Hematopoietic multipotent progenitor cell treated with erythropoietin and hydrocortisone succinate and interleukin-3 and kit ligand, for 8 days (in vitro differentiated cells): Measurements from ENCODE around the gene DCTN3.
A peak's percentile ranks its signal among the peaks of the same experiment; 100 is the strongest.

ENCODE experiments used
- DNase-seq: peaks from one replicate; pipeline ENCODE4 v3.0.0-alpha.2; 2015

Gene DCTN3

DNA sequence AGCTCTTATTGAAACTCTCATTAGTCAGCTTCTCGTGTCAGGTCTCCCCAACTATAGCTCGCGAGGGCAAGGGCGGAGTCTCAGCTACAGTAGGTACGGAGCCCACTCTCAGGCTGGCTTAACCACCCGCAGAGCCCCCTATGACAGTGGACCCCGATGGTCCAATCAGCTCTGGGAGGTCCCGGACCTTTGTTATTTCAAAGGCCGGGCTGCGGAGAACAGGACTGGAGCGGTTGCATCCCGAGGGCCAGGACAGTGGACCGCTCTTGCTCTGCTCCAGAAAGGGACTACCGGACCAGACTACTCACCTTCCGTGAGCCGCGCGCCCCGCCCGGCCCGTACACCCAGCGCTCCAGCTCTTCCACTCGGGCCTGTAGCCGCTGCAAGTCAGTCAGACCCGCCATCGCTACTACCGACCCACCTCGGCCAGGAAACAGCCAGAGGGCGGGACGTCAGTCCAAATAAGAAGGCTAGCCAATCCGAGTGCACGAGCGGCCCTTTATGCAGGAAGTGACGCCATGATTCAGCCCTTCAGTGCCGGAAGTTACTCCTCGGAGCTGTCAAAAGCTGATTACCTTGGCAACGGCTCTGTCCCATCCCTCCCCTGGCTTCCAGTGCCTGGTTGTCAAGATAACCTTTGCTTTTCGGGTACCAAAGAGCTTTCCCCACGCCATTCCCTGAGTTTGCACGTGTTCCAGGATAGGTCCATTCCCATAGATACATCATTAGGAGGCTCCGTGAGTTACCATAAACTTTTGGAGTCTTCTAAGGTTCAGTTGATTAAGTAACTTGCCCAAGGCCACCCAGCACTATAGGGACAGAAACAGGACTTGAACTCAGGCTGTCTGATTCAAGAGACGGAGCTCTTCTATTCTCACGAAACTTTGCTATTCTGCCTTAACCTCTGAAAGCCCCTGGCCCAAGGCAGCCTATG is at the start of gene DCTN3:
Gene DCTN3, minus strand, starts transcription at position 435 of the 934 bp plus-strand sequence. Its CDS starts 31 bp downstream, at position 404.
- DNase-seq, result peak; percentile 97

- DNase-seq, result peak; percentile 93
Observed at GRCh38 chr9:34665381-34666250, 45.3 kb upstream of the DCTN3 start.

GRCh38 chr9:34665067-34665380 is 44.7 kb upstream of the DCTN3 start:
- DNase-seq, result no peak

DNA sequence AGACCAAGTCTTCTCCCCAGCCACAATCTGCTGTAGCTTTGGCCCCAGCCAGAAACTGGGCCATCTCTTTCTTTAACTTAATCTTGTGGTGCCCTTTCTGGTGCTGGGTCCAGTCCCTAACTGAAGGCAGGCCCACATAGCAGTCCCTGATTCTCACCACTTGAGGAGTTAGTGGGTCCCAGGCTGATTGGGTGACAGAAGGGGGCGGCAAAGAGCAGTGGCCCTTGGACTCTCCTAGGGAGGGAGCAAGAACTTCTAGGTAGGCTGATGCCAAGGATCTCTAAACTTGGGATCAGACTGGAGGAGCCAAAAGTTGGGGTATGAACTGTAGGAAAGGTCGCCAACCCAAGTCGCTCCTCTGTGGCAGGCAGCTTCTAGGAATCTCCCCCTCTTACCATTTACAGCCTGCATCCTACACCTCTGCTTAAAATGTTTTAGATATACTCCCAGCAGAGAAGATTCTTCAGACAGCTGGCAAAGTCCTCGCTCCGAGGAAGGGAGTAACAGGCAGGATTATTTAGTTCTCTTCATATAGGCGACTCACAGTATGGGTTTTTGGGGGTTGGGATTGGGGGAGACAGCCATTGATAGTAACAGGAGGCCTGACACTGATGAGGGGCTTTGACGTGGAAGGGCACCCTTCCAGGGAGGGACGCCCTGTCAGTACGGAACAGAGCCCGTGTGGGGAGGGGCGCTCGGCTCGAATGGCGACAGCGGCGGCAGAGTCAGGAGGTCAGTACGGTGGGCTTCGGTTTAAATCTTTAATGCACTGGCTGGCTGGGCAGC is 44.2 kb upstream of the DCTN3 start:
- peak; percentile 89 for DNase-seq

DNA sequence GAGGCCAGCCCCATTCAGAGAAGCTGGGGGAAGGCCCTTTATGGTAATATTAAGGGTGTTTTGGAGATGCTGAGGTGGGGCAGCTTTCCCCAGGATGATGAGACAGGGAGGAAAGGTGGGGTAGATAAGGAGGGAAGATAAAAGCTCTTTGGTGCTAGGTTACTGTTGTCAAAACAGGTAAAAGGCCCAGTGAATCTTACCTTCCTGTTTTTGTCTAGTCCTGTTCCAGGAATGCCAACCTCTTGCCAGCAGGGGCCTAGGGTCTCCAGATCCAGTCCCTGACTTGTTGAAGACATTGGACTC is 43.0 kb upstream of the DCTN3 start:
- DNase-seq, result no peak

DNA sequence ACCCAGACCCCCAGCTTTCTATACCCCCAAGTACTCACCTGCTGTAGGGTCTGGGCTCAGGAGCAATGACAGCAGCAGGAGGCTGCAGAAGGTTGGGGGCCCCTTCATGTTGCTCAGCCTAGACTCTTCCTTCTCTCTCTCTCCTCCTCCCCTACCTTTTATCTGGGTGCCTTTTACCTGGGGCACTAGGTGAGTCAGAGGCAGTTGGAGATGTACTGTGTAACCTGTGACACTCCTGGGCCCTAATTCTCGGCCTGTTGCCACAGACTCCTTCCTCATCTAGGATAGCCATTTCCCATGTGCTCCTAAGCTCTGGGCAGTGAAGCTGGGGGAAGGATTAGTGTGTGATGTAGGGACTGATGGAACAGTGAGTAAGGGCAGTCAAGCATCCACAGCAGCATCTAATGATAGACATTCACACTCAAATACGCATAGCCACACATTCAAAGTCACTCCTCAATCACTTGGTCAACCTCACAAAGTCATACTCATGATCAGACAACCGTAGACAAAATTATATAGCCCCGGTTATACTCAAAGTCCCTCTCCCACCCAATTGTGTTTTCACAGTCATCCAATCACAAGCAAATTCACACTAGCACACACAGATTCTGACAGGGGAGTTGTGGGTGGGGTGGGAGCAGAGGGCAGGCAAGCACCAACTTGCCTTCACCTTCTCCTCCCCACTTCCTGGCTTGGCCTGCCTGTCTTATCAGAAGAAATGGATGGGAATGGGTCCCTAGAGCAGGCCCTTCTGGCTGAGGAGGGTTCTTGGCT is 42.4 kb upstream of the DCTN3 start, which contains the start of gene CCL27:
Gene CCL27, minus strand, starts transcription at position 132 of the 777 bp plus-strand sequence. Its CDS starts 24 bp downstream, at position 108.
- no peak for DNase-seq

DNA sequence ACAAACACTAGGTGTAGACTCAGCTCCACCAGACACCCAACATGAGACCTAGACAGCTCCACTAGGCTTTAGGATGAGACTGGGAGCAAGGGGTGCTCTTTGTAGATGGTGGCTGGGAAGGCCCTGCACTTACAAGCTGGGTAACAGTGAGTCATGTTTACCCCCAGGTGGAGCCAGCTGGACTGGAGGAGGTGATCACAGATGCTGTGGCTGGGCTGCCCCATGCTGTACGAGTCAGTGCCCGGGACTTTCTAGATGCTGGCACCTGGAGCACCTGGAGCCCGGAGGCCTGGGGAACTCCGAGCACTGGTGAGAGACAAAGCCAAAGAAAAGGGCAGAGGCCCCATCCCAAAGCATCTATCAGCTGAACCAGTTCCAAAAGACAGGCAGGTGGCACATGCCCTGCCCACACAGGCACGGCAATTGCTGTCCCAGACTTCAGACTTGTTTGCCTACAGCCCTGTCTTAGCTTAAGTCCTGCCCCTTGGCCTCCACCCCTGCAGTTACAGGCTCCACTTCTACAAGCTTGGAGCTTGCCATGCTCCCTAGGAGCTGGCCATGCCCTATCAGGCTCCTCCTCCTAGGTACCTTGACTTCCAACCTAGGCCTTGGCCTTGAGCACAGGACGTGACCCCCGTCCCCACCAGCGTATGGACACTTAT is 39.4 kb upstream of the DCTN3 start:
- no peak for DNase-seq

DNA sequence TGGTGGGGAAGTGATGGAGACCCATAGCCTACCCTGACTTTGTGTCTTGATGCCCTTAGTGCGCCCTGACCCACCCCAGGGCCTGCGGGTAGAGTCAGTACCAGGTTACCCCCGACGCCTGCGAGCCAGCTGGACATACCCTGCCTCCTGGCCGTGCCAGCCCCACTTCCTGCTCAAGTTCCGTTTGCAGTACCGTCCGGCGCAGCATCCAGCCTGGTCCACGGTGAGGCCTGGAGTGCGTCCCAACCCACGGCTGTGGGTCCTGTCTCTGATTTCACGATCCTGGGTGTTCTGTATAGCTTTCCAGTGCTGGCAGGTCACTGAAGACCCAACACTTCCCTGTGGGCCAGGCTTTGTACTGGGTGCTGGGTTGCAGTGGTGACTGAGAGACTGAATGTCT is 38.2 kb upstream of the DCTN3 start:
- DNase-seq, result no peak

- DNase-seq, result no peak
Observed at GRCh38 chr9:34656992-34657391, 36.7 kb upstream of the DCTN3 start.

GRCh38 chr9:34655394-34655793 is 35.1 kb upstream of the DCTN3 start:
- DNase-seq, result no peak

DNA sequence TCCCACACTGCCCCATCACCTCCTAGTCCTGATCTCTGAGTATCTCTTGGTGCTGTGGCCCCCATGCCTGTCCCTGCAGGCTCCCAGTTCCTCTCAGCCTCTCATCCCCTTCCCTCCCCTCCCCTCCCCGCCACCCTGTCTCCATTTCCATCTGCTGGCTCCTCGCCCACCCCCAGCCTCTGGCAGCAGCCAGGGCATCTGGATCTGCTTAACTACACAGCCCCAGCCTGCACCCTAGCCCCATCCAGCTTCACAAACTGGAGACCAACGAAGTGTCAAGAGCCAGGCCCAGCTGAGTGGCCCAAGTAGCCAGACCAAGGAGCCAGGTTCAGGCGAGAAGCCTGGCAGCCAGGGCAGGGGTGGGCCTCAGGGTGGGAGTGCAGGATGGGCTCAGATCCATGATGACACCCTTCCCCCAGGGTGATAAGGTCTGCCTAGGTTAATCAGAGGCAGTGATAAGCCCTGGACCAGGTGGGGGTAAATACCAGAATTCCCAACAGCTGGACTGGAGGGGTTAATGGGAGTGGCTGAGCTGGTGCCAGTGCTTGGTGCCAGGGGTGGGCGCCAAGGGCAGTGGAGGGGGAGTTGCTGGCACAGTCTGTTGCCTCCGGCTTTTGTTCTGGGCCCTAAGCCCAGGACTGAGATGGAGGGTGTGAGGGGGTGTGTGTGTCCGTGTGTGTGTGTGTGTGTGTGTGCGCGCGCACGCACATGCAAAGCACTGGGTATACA is 34.2 kb upstream of the DCTN3 start:
- no peak for DNase-seq

DNA sequence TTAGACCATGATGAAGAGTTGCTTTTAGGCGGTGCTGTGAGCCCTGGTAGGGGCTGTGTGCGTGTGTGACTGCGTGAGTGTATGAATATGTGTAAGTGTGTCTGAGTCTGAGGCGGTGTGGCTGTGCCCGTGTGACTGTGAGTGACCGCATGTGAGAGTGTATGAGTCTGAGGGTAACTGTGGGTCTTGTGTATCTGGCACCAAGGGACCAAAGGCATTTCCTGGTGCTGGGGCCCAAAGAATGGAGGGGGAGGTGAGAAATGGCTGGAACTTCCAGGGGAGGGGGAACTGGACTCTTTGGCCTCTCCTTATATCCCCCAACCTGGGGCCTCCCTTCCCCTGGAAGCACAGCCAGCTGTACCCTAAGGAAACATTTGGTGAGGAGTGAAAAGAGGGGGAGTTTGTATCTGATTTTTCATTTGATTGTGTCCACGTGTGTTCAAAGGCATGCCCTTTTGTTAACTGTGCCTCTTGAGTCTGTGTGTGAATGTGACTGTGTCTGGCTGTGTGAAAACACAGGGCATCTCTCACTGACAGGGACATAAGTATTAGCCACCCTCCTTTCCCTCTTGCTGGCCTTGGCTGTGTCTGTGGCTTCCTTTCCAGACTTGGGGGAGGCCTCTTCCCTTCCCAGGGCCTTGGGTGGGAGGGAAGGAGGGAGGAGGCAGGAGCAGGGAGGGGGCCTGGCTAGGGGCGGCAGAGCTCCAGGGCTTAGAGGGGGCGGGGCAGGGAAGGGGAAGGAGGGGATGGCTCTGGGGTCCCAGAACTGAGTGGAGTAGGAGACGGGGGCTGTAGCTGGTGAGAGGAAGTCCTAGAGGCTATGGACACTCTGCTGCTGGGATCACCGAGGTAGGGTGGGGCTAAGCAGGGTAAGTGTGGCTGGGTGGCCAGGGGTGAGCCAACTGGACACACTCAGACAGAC is 33.1 kb upstream of the DCTN3 start:
- no peak for DNase-seq

GRCh38 chr9:34652602-34653000 is 32.3 kb upstream of the DCTN3 start:
- DNase-seq, result no peak

DNA sequence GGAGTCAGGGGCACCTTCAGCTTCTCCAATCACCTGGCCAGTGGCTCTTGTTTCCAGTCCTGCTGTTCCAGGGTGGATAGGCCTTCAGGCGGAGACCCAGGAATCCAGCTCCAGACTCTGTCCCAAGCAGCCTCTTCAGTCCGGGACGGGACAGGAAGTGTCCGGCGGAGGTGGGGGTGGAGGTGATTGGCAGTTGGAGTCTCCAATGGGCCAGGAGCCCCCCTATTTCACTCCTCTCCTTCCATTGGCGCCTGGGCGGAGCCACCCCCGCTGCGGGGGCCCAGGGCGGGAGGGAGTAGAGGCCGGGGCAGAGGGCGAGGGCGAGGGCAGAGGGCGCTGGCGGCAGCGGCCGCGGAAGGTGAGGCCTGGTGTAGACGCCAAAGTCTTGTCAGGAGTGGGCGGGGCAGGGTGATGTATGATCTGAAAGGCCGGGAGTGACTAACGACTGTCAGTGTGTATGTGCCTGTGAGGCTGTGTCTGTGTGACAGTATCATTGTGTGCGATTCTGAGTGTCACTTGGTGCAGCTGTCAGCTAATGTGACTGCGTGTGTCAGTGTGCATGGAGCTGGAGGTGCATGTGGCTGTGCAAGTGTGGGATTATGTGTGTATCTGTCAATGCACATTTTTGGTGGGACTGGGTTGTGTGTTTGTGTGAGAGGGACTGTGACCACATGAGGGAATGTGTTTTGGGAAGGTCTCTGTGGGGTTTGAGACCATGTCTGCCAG is 31.7 kb upstream of the DCTN3 start, which contains the start of gene IL11RA:
Gene IL11RA, plus strand, starts transcription at position 310 of the 726 bp plus-strand sequence. CDS start 3,033 bp downstream, outside the sequence.
- DNase-seq, result peak; percentile 86

DNA sequence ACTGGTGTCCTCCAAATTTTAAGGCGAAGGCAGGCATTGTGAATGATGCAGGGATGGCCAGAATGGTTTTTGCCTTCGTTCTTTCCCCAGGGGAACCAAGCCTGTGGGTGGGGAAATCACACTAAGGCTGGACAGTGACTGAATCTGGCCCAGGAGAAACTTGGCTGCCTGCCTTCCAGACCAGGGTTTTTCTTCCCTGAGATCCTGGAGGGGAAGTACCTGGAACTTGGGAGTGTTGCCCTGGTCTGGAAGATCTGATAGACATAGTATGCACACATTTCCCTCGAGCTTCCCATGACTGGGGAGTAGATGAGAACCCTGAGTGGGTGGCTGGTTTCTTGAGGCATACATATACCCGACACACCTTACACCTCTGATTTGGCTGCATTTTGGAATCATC is 31.0 kb upstream of the DCTN3 start:
- no peak for DNase-seq

DNA sequence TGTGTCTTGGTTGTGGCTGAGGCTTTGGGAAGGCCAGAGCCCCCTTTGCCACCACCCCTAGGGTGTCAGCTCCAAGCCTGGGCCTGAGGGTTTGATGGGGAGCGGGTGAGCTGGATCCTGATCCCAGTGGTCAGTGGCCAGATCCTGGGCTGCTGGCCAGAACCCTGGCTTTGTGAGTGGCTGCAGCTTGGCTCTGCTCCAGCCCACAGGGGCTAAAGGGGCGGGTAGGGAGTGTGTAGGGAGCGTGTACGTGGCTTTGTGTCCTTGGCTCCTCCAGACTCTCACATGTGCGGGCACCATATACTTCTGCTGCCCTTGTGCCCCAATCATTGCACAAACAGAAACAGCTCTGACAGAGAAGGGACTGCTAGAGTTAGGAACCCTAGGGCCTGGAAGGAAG is 30.5 kb upstream of the DCTN3 start:
- no peak for DNase-seq

- DNase-seq, result no peak
Observed at GRCh38 chr9:34648673-34649072, 28.4 kb upstream of the DCTN3 start.

GRCh38 chr9:34647651-34648050 is 27.4 kb upstream of the DCTN3 start:
- DNase-seq, result peak; percentile 74

DNA sequence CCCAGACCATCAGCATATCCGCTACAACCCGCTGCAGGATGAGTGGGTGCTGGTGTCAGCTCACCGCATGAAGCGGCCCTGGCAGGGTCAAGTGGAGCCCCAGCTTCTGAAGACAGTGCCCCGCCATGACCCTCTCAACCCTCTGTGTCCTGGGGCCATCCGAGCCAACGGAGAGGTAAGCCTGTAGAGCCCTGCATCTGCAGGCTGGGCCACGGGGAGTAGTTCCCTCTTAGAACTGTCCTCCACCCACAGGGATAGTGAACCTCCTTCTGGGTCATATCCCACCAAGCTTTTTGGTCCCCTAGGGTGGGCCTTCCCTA is 26.7 kb upstream of the DCTN3 start:
- no peak for DNase-seq
